ENCODE data around the gene TK2. TPM values are rescaled to one million over a fixed set of nuclear protein-coding genes. Genes with fewer than 3 reads are reported as not detected.
"Not testable (repeated sequence)": the region's sequence is repeated elsewhere in the genome, so short reads cannot be mapped to it uniquely, and the experiment has no call there.

TK2 gene
- polyA plus RNA-seq, 2 of the 4 experiments (the other 2 are of a cell fraction): 13.9 to 29.5 TPM

DNA sequence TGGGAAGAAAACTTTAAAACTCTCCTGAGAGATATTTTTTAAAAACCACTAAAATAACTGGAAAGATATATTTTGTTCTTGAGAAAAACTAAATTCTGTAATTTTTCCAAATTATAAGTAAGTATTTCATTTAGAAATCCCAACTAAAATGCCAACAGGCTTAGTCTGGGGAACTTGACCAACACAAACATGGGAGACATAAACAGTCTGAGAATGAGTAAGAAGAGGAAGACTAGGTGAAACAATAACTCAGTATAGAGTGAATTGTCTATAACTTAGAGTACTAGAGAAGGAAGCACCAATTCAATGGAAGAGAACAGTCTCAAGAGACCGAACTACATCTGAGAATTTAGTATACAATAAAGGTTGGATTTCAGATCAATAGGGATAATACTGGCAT is 19.2 kb upstream of the TK2 start:
- no peaks in the 10 kb centered on the region for H3K9me3 ChIP-seq
- TF ChIP-seq SMC3 (IDR thresholded peaks at IDR 0.05): no peak
- no peak for TF ChIP-seq HOXB13 (CRISPR knock-in tag; IDR thresholded peaks at IDR 0.05; ENCODE audit: low read depth)
- TF ChIP-seq ZFP36 (IDR thresholded peaks at IDR 0.05; ENCODE audit: borderline replicate concordance, partially characterized antibody): no peak
- no peak for TF ChIP-seq HEYL (CRISPR knock-in tag; IDR thresholded peaks at IDR 0.05)
- TF ChIP-seq NR3C1 (IDR thresholded peaks at IDR 0.05): no peak
- TF ChIP-seq MAZ (IDR thresholded peaks at IDR 0.05; ENCODE audit: borderline replicate concordance, low read depth, low read length): no peak
- no peak for TF ChIP-seq HDAC2 (IDR thresholded peaks at IDR 0.05)
- no peak for TF ChIP-seq JUN (IDR thresholded peaks at IDR 0.05)
- TF ChIP-seq GATA3 (IDR thresholded peaks at IDR 0.05; ENCODE audit: borderline replicate concordance): no peak
- no peak for TF ChIP-seq CBX2 (IDR thresholded peaks at IDR 0.05; ENCODE audit: borderline replicate concordance, low read depth)
- no peak for TF ChIP-seq CHD2 (IDR thresholded peaks at IDR 0.05; ENCODE audit: low read length, partially characterized antibody)
- peaks cover 26% of the 10 kb centered on the region for H3K4me1 ChIP-seq
- H3K4me3 ChIP-seq: no peak overlapping the region
- FAIRE-seq (peak; percentile 23), ATAC-seq (peak in 1 of 2 experiments; percentile 56; a peak in 2 of 6 replicates), DNase-seq (ENCODE audit: low read depth in 1 of 2, low spot score in 1 of 2) (no peak)
- CTCF ChIA-PET: interaction anchor here (1.0 to 1.4 kb wide), 6 partner anchors 36 to 162 kb away, joined by 3 to 5 read pairs (median 3); partner anchors contain the start of gene CMTM3
- H3K4me2 ChIP-seq: peak overlapping the region; percentile 57
- peak overlapping the region; percentile 47 to 49; a peak in 4 of 6 replicates for H3K27ac ChIP-seq
- WGBS (ENCODE audit: missing lambda C conversion rate): 76% methylated on average over 1 of the region's 1 CpG
- POLR2A ChIA-PET: interaction anchor here (0.6 to 1.2 kb wide), 2 partner anchors 17 to 304 kb away, joined by 3 read pairs; partner anchors contain the start of gene CKLF

DNA sequence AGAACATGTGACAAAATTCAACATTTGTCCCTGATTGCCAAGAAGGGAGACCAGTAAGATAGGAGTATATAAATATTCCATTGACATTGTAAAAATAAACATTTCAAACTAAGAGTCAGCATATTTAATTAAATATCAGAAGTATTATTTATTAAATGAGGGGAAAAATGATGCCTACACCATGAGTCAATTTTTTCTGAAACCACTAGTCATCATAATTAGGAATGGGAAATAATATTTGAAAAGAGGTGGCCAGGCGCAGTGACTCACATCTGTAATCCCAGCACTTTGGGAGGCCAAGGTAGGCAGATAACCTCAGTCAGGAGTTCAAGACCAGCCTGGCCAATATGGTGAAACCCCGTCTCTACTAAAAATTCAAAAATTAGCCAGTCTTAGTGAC is 18.4 kb upstream of the TK2 start:
- 82% methylated on average over 2 of the region's 2 CpGs for WGBS (ENCODE audit: missing lambda C conversion rate)
- no peak for DNase-seq (ENCODE audit: low read depth in 1 of 2, low spot score in 1 of 2)
- Histone ChIP-seq H3K4me3 (no peak overlapping the region), H3K4me1 (peaks cover 26% of the 10 kb centered on the region), H3K4me2 (peak overlapping the region; percentile 57; the same call in 1 of the 3 replicates), H3K27ac (peak overlapping the region in 1 of 2 experiments; percentile 56; a peak in 3 of 6 replicates), H3K9me3 (no peaks in the 10 kb centered on the region)
- ChIA-PET POLR2A (no interaction called here), CTCF (interaction anchor here (0.7 to 1.1 kb wide), 3 partner anchors 41 to 212 kb away, joined by 3 read pairs; no protein-coding TSS in a partner anchor)
- ATAC-seq: no peak
- TF ChIP-seq SREBF2 (IDR thresholded peaks at IDR 0.05) (no peak), BHLHE40 (IDR thresholded peaks at IDR 0.05; ENCODE audit: low read depth, low read length) (no peak), CHD4 (IDR thresholded peaks at IDR 0.05; ENCODE audit: borderline replicate concordance) (no peak), NFE2L2 (conservative IDR thresholded peaks at IDR 0.05; ENCODE audit: low read length) (no peak), MAFK (IDR thresholded peaks at IDR 0.05; ENCODE audit: partially characterized antibody) (peak; percentile 53), ZC3H11A (IDR thresholded peaks at IDR 0.05) (no peak)
- FAIRE-seq: no peak

DNA sequence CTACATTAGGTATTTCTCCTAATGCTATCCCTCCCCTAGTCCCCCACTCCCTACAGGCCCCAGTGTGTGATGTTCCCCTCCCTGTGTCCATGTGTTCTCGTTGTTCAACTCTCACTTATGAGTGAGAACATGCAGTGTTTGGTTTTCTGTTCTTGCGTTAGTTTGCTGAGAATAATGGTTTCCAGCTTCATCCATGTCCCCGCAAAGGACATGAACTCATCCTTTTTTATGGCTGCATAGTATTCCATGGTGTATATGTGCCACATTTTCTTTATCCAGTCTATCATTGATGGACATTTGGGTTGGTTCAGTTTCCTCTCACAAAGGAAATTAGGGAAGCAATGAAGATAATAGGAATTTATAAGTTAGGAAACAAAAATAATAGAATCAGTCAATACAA is 17.3 kb upstream of the TK2 start:
- CTCF ChIA-PET; H3K9me3 ChIP-seq; DNase-seq (ENCODE audit: low read depth in 1 of 2, low spot score in 1 of 2); POLR2A ChIA-PET; H3K27ac ChIP-seq; H3K4me3 ChIP-seq; ATAC-seq; FAIRE-seq; H3K4me2 ChIP-seq: not testable (repeated sequence)
- peak; percentile 48; the same call in 1 of the 2 replicates for TF ChIP-seq KDM1A (IDR thresholded peaks at IDR 0.05; ENCODE audit: low read depth)
- H3K4me1 ChIP-seq: peaks cover 26% of the 10 kb centered on the region
- 98% methylated on average over 3 of the region's 3 CpGs for WGBS (ENCODE audit: missing lambda C conversion rate)

DNA sequence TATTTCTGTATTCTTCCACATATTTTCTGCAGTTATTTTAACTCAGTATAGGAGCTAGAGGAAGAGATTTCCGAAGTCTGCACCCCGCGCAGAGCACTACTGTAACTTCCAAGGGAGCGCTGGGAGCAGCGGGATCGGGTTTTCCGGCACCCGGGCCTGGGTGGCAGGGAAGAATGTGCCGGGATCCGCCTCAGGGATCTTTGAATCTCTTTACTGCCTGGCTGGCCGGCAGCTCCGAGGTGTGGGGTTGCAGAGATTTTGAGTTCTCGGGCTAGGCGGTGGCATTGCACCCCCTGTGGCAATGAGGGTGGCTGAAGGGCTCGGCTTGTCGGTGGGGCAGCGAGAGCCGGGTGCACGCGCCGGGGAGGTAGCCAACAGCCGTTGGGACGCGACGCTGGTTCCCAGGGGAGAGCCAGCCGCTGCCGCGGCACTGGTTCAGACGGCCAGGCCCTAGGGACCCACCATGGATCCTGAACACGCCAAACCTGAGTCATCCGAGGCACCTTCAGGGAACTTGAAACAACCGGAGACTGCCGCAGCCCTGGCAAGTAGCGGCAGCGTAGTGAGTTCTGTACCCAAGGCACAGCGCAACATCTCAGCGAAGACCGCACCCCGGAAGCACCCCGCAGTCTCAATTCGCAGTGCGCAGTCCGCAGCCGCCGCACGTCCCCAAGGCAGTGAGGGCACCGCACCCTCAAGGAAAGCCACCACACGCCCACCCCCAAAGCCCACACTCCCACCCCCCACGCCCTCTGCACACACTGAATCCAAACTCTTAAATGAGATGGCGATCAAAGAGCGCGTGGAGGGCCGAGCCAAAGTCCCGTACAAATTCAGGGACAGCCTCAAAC is 16.4 kb upstream of the TK2 start, which contains the start of gene CMTM1:
Gene CMTM1, plus strand, starts transcription at position 389 of the 851 bp plus-strand sequence. Its CDS starts 75 bp downstream, at position 464.
- Histone ChIP-seq H3K27ac (no peak within 1 kb of the TSS), H3K9me3 (no peaks in the 10 kb centered on the region), H3K4me2 (no peak within 1 kb of the TSS), H3K4me3 (no peak within 1 kb of the TSS), H3K4me1 (peaks cover 26% of the 10 kb centered on the region)
- DNase-seq (ENCODE audit: low read depth in 1 of 2, low spot score in 1 of 2) (no peak), ATAC-seq (no peak), FAIRE-seq (no peak)
- ChIA-PET POLR2A (no interaction called here), CTCF (interaction anchor here (0.9 to 4.8 kb wide), 3 partner anchors 16 to 96 kb away, joined by 3 to 34 read pairs (median 26); partner anchors contain the start of genes CKLF and TK2)
- TF ChIP-seq ZNF302 (CRISPR knock-in tag; IDR thresholded peaks at IDR 0.05) (no peak), NPAS2 (CRISPR knock-in tag; IDR thresholded peaks at IDR 0.05; ENCODE audit: borderline replicate concordance) (no peak)
- TF ChIP-seq, protein P1, sequence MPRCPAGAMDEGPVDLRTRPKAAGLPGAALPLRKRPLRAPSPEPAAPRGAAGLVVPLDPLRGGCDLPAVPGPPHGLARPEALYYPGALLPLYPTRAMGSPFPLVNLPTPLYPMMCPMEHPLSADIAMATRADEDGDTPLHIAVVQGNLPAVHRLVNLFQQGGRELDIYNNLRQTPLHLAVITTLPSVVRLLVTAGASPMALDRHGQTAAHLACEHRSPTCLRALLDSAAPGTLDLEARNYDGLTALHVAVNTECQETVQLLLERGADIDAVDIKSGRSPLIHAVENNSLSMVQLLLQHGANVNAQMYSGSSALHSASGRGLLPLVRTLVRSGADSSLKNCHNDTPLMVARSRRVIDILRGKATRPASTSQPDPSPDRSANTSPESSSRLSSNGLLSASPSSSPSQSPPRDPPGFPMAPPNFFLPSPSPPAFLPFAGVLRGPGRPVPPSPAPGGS (IDR thresholded peaks at IDR 0.05): no peak
- WGBS (ENCODE audit: missing lambda C conversion rate): 95% methylated on average over 53 of the region's 54 CpGs
